Femur (tissue), 1 donor: Measurements from ENCODE around the gene CDC20.

ENCODE experiments used
- DNase-seq: peaks from one replicate; pipeline ENCODE4 v3.0.0-alpha.2; 2017

The CDC20 gene

GRCh38 chr1:43329995-43330751 lies 28.6 kb upstream of the CDC20 start:
- DNase-seq, result peak; percentile 63

DNA sequence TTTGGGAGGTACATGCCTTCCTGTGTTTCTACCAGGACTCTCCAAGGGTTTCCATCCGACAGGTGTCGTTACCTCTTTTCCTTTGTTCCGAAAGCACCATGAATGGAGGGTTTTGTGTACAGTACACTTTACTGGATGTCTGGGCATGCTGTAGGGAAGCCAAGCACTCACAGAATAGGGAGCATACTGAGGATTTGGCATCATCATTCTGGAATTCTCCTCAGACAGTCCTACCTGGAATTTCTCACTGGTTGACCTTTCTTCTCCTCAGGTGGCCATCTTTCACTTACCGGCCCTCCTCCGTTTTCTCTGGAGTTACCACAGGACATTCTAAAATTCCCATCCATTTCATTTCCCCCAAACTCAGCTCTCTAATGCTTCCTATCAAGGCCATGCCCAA lies 27.1 kb upstream of the CDC20 start:
- no peak for DNase-seq

- DNase-seq, result no peak
Observed at GRCh38 chr1:43334453-43335205, 24.2 kb upstream of the CDC20 start.

DNA sequence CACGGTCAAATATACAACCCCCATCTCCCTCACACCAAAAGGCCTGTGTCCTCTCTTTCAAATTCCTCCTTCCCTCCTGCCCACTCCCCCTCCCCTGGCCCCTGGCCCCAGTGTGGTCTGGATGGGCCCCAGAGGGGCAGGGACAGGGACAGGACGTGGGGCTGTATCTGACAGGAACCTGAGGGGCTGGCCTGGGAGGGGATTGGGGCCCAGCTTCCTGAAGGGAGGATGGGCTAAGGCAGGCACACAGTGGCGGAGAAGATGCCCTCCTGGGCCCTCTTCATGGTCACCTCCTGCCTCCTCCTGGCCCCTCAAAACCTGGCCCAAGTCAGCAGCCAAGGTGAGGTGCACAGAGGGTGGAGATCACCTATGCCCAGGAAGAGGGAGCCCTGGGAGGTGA lies 21.2 kb upstream of the CDC20 start, which contains the start of gene MPL:
TSS of gene MPL (plus strand) at position 231 of the 400 bp plus-strand sequence. CDS start at position 262, 31 bp downstream.
- DNase-seq, result no peak

GRCh38 chr1:43338001-43338400 lies 20.8 kb upstream of the CDC20 start:
- no peak for DNase-seq

DNA sequence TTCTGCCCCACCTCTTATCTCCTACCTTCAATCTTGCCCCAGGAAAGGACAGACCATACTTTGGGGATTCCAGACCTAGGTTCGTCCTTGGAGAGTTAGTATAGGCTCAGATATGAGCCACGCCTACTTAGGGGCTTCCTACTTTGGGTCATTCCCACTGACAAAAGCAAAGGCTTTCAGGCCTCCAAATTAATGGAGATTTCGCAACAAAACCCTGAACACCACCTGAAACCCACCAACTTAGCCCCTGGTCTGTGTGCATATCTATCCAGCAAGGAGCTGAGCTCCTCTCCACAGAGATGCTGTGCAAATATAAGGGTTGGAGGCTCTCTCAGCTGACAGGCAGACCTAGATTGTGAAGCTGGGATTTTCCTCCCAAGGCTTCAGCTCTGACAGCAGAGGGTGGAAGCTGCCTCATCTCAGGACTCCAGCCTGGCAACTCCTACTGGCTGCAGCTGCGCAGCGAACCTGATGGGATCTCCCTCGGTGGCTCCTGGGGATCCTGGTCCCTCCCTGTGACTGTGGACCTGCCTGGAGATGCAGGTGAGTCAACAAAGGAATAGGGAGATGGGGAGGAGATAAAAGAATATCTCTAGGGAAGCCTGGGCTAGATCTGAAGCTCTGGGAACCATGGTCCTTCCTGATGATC lies 19.1 kb upstream of the CDC20 start:
- no peak for DNase-seq

DNA sequence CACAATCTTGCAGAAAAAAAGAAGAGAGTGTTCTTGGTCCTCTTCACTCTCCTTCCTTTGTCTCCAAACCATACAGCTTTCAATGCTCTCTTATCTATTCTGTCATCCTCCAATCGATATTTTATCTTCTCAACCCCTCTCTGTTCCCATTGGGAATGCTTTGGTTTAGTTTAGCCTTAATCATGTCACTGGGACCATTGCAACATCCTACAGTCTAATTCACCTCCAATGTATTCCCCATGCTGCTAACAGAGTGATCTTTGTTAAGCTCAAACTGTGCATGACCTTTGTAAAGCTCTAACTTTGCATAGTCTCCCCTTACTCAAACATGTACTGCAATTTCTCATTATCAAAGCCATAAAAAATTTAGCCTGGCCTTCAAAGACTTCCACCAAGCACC lies 18.2 kb upstream of the CDC20 start:
- DNase-seq, result no peak

DNA sequence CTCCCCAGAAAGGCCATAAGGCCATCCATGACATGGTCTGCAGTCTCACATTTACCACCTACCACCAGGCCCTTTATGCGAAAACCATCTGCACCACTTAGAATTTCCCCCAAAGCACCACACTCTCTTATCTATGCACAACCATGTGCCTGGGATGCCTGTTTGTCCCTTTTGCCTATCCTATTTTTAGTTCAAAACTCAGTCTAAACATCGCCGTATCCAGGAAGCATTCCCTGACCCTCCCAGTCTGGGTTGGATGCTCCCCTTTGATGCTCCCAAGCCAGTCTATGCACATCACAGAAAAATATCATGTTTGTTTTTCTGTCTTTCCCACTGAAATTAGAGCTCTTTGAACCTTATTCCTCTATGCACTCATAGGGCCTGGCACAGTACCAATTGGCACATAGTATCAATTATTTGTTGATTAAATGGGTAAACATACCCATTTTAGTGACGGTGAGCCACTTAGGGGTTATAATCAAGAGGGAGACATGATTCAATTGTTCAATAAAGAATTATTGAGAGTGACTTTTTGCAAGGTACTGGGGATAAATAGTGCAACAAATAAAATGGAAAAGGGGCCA lies 14.4 kb upstream of the CDC20 start:
- no peak for DNase-seq

DNA sequence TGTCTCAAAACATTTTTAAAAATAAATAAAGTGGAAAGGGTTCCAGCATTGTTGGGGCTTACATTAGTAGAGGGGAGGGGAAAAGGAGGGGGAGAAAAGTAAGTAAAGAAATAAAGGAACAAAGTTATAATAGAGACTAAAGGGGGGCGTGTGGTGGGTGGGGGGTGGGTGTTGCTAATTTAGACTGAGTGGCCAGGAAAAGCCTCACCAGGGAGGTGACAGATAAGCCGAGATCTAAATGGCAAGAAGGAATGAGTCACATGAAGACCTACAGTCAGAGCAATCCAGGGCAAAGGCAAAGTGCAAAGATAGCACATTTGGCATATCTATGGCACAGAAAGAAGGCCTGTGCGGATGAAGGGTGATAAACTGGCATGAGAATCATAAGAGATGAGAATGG lies 13.7 kb upstream of the CDC20 start:
- DNase-seq, result no peak

- DNase-seq, result no peak
Observed at GRCh38 chr1:43346636-43347035, 12.1 kb upstream of the CDC20 start.

GRCh38 chr1:43348343-43348808 lies 10.4 kb upstream of the CDC20 start:
- DNase-seq, result no peak

DNA sequence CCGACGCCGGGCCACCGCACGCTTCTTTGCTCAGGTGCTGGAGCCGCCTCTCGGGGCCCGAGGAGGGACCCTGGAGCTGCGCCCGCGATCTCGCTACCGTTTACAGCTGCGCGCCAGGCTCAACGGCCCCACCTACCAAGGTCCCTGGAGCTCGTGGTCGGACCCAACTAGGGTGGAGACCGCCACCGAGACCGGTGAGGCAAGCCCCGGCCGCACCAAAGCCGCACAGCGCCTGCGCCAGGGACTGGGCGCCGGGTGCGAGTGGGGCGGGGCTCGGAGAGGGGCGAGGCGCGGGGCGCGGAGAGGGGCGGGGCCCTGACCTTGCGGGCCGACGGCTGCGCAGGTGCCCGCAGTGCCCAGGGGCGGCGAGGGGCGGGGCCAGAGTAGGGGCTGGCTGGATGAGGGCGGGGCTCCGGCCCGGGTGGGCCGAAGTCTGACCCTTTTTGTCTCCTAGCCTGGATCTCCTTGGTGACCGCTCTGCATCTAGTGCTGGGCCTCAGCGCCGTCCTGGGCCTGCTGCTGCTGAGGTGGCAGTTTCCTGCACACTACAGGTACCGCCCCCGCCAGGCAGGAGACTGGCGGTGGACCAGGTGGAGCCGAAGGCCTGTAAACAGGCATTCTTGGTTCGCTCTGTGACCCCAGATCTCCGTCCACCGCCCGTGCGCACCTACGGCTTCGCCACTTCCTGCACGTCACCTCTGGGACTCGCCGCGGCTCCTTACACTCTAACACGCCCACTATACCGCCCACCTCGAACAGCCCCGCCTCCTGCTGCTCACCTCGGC lies 9.8 kb upstream of the CDC20 start:
- DNase-seq, result peak; percentile 79

DNA sequence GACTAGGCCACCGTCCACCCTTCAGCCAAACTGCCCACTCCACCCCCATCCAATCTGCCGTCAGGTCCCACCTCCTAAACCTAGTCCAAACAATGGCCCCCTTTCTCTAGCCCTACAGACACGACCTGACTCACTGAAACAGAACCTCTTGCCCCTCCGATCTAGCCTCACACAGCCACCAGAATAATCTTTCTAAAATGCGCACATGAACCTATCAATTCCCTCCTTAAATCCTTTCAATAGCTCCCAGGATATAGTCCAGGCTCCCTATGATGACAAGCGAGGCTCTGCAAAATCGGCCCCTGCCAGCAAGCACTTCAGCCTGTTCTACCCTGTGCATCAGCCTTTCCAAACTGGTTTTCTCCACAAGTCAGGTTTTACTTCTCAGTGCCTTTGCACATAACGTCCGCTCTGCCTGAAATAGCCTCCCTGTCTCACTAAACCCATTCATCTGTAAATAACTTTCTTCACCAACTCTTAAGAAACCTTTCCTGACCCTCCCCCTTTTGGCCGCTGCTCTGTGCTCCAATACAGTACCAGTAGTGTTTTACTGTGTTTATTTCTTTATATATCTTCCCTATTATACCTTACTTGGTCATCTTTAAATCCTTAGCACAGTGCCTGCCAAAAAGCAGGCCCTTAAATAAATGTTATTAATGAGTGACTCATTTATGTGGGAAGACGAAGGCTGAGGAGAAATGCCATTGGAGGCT lies 9.0 kb upstream of the CDC20 start:
- no peak for DNase-seq

DNA sequence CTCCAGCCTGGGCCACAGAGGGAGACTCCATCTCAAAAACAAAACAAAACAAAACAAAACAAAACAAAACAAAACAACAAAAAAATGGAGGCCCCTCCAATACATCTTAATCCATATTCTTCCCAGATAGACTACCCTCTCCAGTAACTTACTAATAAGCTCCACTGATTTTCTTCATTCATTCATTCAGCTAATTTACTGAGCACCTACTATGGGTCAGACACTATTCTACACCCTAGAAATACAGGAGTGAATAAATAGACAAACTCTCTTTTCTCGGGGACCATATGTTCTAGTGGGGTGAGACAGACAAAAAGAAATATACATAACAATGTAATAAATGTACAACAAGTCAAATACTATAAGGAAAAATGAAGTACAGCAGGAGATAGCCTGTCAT lies 7.8 kb upstream of the CDC20 start:
- DNase-seq, result no peak

DNA sequence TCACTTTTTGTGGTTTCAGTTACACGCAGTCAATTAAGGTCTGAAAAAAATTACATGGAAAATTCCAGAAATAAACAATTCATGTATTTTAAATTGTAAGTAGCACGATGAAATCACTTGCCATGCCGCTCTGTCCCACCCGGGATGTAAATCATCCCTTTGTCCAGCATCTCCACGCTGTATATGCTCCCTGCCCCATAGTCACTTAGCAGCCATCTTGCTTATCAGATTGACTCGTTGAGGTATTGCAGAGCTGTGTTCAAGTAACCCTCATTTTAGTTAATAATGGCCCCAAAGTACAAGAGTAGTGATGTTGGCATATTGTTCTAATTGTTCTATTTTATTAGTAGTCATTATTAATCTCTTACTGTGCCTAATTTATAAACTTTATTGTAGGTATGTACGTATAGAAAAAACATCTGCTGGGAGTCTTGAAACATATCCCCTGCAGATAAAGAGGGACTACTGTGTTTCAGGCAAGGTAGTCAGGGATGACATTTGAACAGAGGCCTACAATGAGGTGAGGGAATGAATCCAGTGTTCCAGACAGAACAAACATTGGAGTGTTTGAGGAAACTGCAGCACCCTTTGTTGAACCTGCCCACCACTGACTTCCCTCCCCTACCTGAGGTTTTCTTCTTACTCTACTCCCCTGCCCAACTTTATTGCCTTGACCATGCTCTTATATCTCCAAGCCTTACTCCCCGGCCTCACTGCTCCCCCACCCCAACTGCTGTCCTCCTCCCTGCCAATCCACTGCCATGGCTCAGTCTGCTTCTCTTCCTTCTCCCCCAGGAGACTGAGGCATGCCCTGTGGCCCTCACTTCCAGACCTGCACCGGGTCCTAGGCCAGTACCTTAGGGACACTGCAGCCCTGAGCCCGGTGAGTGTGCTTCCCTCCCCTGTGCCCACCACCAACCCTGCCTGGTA lies 7.1 kb upstream of the CDC20 start:
- no peak for DNase-seq

DNA sequence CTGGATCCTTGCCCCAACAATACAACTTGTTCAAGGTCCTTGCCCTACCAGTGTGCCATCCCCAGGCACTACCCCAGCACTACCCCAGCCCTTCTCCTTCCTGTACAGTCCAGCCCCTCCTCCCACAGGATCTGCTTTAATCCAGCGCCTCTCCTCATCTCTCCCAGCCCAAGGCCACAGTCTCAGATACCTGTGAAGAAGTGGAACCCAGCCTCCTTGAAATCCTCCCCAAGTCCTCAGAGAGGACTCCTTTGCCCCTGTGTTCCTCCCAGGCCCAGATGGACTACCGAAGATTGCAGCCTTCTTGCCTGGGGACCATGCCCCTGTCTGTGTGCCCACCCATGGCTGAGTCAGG lies 6.5 kb upstream of the CDC20 start:
- DNase-seq, result no peak

- DNase-seq, result no peak
Observed at GRCh38 chr1:43352881-43353280, 5.9 kb upstream of the CDC20 start.

DNA sequence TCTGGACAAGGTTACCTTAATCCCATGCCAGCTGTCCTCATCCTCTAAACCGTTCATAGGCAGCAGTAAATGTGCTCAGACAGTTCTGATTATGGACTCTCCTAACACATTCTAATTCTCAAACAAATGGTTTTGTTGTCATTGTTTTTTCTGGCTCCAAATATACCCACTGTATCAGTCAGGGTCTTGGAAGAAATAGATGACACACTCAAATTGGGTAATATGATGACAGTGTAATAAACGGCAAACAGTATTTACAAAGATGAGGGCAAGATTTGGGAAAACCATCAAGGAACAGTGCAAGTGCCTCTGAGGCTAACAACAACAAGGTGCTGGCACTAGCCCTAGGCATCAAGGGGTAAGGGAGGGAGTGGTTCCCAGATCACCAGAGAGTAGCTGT lies 4.3 kb upstream of the CDC20 start:
- DNase-seq, result no peak

GRCh38 chr1:43354936-43355335 lies 3.8 kb upstream of the CDC20 start:
- no peak for DNase-seq

GRCh38 chr1:43357251-43357650 lies 1.5 kb upstream of the CDC20 start:
- no peak for DNase-seq
